Endodermal cell (in vitro differentiated cells): ENCODE measurements around the gene CASP5. TPM values are rescaled to one million over a fixed set of nuclear protein-coding genes. Genes with fewer than 3 reads are reported as not detected.

Experiments used
- DNase-seq: peaks from one replicate; pipeline ENCODE4 v3.0.0-alpha.2; 2017
- H3K27ac ChIP-seq: 2 replicates; pipeline ENCODE4 v1.5.1; 2013; ENCODE audit warnings: mild to moderate bottlenecking, low read depth, low read length, moderate library complexity
- H3K27me3 ChIP-seq: 2 replicates; pipeline ENCODE4 v1.6.1; 2013; ENCODE audit warnings: mild to moderate bottlenecking, low read length, moderate library complexity; ENCODE audit not compliant: insufficient read depth, control insufficient read depth, poor library complexity, severe bottlenecking
- H3K36me3 ChIP-seq: 2 replicates; pipeline ENCODE4 v1.7.0; 2013; ENCODE audit warnings: mild to moderate bottlenecking, low read length, moderate library complexity; ENCODE audit not compliant: control insufficient read depth, insufficient read depth
- H3K4me1 ChIP-seq: one replicate; pipeline ENCODE4 v1.7.0; 2013; ENCODE audit warnings: low read length; ENCODE audit not compliant: control insufficient read depth, insufficient read depth
- H3K4me3 ChIP-seq: 2 replicates; pipeline ENCODE4 v1.5.1; 2013; ENCODE audit warnings: mild to moderate bottlenecking, low read length, moderate library complexity
- H3K9ac ChIP-seq: 2 replicates; pipeline ENCODE4 v1.6.1; 2013; ENCODE audit warnings: mild to moderate bottlenecking, low read length, moderate library complexity; ENCODE audit not compliant: poor library complexity, severe bottlenecking; ENCODE audit errors: extremely low read depth
- H3K9me3 ChIP-seq: 2 replicates; pipeline ENCODE4 v1.6.1; 2013; ENCODE audit warnings: mild to moderate bottlenecking, low read length, moderate library complexity; ENCODE audit not compliant: control insufficient read depth
- H3K27ac Mint-ChIP-seq: 2 replicates; pipeline ENCODE4 v1.8.0; 2020; ENCODE audit warnings: mixed read lengths
- H3K27me3 Mint-ChIP-seq: 2 replicates; pipeline ENCODE4 v1.8.0; 2021; ENCODE audit warnings: mild to moderate bottlenecking, mixed read lengths; ENCODE audit not compliant: insufficient read depth
- H3K36me3 Mint-ChIP-seq: 2 replicates; pipeline ENCODE4 v1.8.0; 2020; ENCODE audit warnings: low read depth, mixed read lengths
- H3K4me1 Mint-ChIP-seq: 2 replicates; pipeline ENCODE4 v1.8.0; 2020; ENCODE audit warnings: mixed read lengths
- H3K4me3 Mint-ChIP-seq: 2 replicates; pipeline ENCODE4 v1.8.0; 2020; ENCODE audit warnings: mild to moderate bottlenecking, moderate library complexity, mixed read lengths
- H3K9me3 Mint-ChIP-seq: 2 replicates; pipeline ENCODE4 v1.8.0; 2020; ENCODE audit warnings: mild to moderate bottlenecking, mixed read lengths
- WGBS, 2 experiments: methylation state at CpG; one replicate each; pipeline versions ENCODE4 v1.1.5 to v1.1.7; 2013; ENCODE audit warnings: missing lambda C conversion rate in 2 of 2, mixed read lengths in 1 of 2; ENCODE audit not compliant: insufficient coverage in 1 of 2, insufficient read length in 1 of 2; 5-methylcytosine and 5-hydroxymethylcytosine counted together
- total RNA-seq, 2 donors: library from RNA; stranded (reverse); fragmentation: NEBNext Ultra II Directional in 1 of 2; extraction: Animal tissue kit (Norgen Biotek cat#: 25700) in 1 of 2; gene quantifications; 2 replicates in 1 of 2; 3 replicates in 1 of 2; pipeline ENCODE4 v1.2.1, GENCODE V29; 2021
- TF ChIP-seq, protein P1 (sequence below): fragments of 200-600 bp; sonication (generic); conservative IDR thresholded peaks from 2 replicates; pipeline ENCODE4 v1.5.0; 2021; ENCODE audit warnings: antibody characterized with exemption, mild to moderate bottlenecking

The CASP5 gene
- total RNA-seq, 2 donors from 2014 or later: not detected

DNA sequence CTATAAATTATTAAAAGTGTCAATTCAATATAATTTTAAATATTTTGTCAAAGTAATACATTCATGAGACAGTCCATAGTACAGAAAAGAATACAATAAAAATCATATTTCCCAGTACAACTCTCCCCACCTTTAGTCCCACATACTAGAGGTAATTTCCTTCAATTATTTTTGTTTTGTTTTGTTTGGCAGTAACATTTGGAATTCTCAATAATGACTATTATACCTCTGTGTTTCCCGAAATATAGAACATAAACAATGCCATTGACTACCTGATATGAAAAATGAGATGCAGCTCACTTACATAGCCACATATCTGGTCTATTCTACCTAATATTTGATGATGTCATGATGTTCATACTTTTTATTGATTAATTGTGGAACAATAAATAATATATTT lies 30.2 kb downstream of the CASP5 start:
- no peaks in the 10 kb centered on the region for H3K36me3 ChIP-seq
- no peak for DNase-seq
- no peak overlapping the region for H3K27ac ChIP-seq
- Mint-ChIP-seq H3K4me1 (no peaks in the 10 kb centered on the region), H3K36me3 (no peaks in the 10 kb centered on the region), H3K27me3 (no peaks in the 10 kb centered on the region), H3K4me3 (no peak overlapping the region), H3K27ac (no peak overlapping the region), H3K9me3 (peaks cover 6% of the 10 kb centered on the region)
- no peak overlapping the region for H3K4me3 ChIP-seq
- no peaks in the 10 kb centered on the region for H3K27me3 ChIP-seq
- peaks cover 12% of the 10 kb centered on the region for H3K9me3 ChIP-seq
- no peaks in the 10 kb centered on the region for H3K4me1 ChIP-seq
- TF ChIP-seq, protein P1, sequence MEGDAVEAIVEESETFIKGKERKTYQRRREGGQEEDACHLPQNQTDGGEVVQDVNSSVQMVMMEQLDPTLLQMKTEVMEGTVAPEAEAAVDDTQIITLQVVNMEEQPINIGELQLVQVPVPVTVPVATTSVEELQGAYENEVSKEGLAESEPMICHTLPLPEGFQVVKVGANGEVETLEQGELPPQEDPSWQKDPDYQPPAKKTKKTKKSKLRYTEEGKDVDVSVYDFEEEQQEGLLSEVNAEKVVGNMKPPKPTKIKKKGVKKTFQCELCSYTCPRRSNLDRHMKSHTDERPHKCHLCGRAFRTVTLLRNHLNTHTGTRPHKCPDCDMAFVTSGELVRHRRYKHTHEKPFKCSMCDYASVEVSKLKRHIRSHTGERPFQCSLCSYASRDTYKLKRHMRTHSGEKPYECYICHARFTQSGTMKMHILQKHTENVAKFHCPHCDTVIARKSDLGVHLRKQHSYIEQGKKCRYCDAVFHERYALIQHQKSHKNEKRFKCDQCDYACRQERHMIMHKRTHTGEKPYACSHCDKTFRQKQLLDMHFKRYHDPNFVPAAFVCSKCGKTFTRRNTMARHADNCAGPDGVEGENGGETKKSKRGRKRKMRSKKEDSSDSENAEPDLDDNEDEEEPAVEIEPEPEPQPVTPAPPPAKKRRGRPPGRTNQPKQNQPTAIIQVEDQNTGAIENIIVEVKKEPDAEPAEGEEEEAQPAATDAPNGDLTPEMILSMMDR: no peak
- WGBS, 2 experiments: 83% methylated on average over 1 of the region's 1 CpG; no CpG with 5 or more reads in 1 of the 2 experiments
- no peak overlapping the region for H3K9ac ChIP-seq

DNA sequence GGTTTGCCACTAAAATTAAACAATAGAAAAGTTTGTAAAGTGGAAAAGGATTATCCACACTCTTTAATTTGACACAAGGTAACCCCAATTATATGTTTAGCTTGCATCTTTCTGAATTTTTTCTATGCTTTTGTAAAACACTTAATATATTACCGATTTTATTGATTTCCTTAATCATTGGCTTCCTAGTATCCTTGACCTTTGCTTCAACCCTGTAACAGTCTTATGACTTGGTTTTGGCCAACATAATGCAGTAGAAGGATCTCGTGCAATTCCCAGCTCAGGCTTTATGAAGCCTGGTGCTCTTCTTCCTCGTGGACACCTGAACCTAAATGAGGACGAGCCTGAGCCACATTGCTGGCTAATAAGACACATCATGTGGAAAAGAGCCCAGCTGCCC lies 31.0 kb downstream of the CASP5 start:
- H3K27me3 ChIP-seq: no peaks in the 10 kb centered on the region
- TF ChIP-seq, protein P1: no peak
- H3K4me1 ChIP-seq: no peaks in the 10 kb centered on the region
- H3K27me3 Mint-ChIP-seq: no peaks in the 10 kb centered on the region
- H3K9ac ChIP-seq: no peak overlapping the region
- no peaks in the 10 kb centered on the region for H3K4me1 Mint-ChIP-seq
- H3K9me3 ChIP-seq: peaks cover 12% of the 10 kb centered on the region
- H3K9me3 Mint-ChIP-seq: peaks cover 6% of the 10 kb centered on the region
- H3K36me3 Mint-ChIP-seq: no peaks in the 10 kb centered on the region
- H3K4me3 Mint-ChIP-seq: no peak overlapping the region
- WGBS, 2 experiments: 95 to 100% methylated on average over 4 of the region's 4 CpGs
- no peak overlapping the region for H3K27ac Mint-ChIP-seq
- H3K27ac ChIP-seq: no peak overlapping the region
- H3K36me3 ChIP-seq: no peaks in the 10 kb centered on the region
- no peak for DNase-seq
- H3K4me3 ChIP-seq: no peak overlapping the region

DNA sequence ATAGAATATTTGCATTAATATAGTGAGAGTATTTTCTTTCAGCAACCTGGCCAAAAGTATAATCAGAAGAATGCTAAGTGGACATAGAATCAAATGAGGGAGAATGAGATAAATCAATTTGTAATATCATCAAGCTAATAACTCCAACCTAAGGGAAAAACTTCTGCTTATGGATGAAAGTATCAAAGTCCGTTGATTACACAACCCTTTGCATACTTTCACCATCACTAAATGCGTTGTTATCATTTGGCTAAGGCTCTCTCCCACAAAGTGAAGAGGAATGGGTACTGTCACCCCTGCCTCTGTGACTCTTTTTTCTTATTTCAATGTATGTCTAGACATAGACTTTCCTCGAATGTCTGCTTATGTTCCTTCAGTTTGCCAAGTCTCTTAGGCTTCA lies 38.2 kb downstream of the CASP5 start:
- no peaks in the 10 kb centered on the region for H3K4me1 Mint-ChIP-seq
- H3K36me3 Mint-ChIP-seq: no peaks in the 10 kb centered on the region
- Histone ChIP-seq H3K36me3 (no peaks in the 10 kb centered on the region), H3K4me1 (no peaks in the 10 kb centered on the region), H3K9me3 (peaks cover 12% of the 10 kb centered on the region), H3K4me3 (no peak overlapping the region), H3K27ac (no peak overlapping the region), H3K9ac (no peak overlapping the region), H3K27me3 (no peaks in the 10 kb centered on the region)
- TF ChIP-seq, protein P1: no peak
- DNase-seq: no peak
- H3K27ac Mint-ChIP-seq: no peak overlapping the region
- H3K27me3 Mint-ChIP-seq: no peaks in the 10 kb centered on the region
- H3K4me3 Mint-ChIP-seq: no peak overlapping the region
- H3K9me3 Mint-ChIP-seq: peaks cover 6% of the 10 kb centered on the region
- WGBS, 2 experiments: 83 to 87% methylated on average over 3 of the region's 3 CpGs
